SK-N-SH (cell line): ENCODE results near the gene GPD1L. TPM values are rescaled to one million over a fixed set of nuclear protein-coding genes. Genes with fewer than 3 reads are reported as not detected.

Source experiments
- CTCF ChIA-PET: fragments of 300-600, 350-600 bp; formaldehyde crosslinking; extraction: SDS; loops from one replicate; lab custom pipeline; 2021; lab: Yijun Ruan, JAX
- POLR2A ChIA-PET: fragments of 350-600 bp; sonication (Branson Sonifier 250); formaldehyde crosslinking; extraction: SDS; loops from one replicate; lab custom pipeline; 2020; ENCODE audit warnings: antibody characterized with exemption, inconsistent platforms; lab: Yijun Ruan, JAX
- DNase-seq: peaks from one replicate; pipeline ENCODE4 v3.0.0; 2012
- H2AFZ ChIP-seq: fragments of 200-600 bp; sonication (generic); 2 replicates; pipeline ENCODE4 v1.8.1; 2016; ENCODE audit warnings: antibody characterized with exemption, mild to moderate bottlenecking, low read depth
- H3F3A ChIP-seq: fragments of 200-600 bp; sonication (generic); replicated peaks from 2 replicates; pipeline ENCODE3; 2016; ENCODE audit warnings: antibody characterized with exemption, mild to moderate bottlenecking; ENCODE audit not compliant: insufficient read depth
- H3K27ac ChIP-seq, 2 experiments: fragments of 200-500 bp in 1 of 2; fragments of 200-600 bp in 1 of 2; sonication (Bioruptor generic) in 1 of 2; sonication (generic), shearing (Covaris generic) in 1 of 2; 2 replicates each; pipeline versions ENCODE4 v1.5.1 to v1.6.1; 2014 to 2016; ENCODE audit warnings: low read depth in 2 of 2, inconsistent platforms in 1 of 2, low read length in 1 of 2, mild to moderate bottlenecking in 1 of 2, mixed read lengths in 1 of 2
- H3K27me3 ChIP-seq: fragments of 200-600 bp; sonication (generic), shearing (Covaris generic); 2 replicates; pipeline ENCODE4 v1.6.1; 2016; ENCODE audit warnings: mixed run types; ENCODE audit not compliant: insufficient read depth
- H3K36me3 ChIP-seq, 2 experiments: fragments of 200-500 bp in 1 of 2; fragments of 200-600 bp in 1 of 2; sonication (Bioruptor generic) in 1 of 2; sonication (generic) in 1 of 2; replicated peaks in 1 of 2; 2 replicates each; pipeline versions ENCODE3 to v1.5.1; 2014 to 2016; ENCODE audit warnings: low read length in 1 of 2, mild to moderate bottlenecking in 1 of 2; ENCODE audit not compliant: insufficient read depth in 2 of 2, control insufficient read depth in 1 of 2
- H3K4me1 ChIP-seq, 2 experiments: fragments of 200-500 bp in 1 of 2; fragments of 200-600 bp in 1 of 2; sonication (Bioruptor generic) in 1 of 2; sonication (generic), shearing (Covaris generic) in 1 of 2; 2 replicates each; pipeline versions ENCODE4 v1.5.1 to v1.6.1; 2014 to 2016; ENCODE audit warnings: low read depth in 1 of 2, low read length in 1 of 2, mixed run types in 1 of 2; ENCODE audit not compliant: insufficient read depth in 2 of 2, control insufficient read depth in 1 of 2
- H3K4me2 ChIP-seq: fragments of 200-600 bp; sonication (generic), shearing (Covaris generic); 2 replicates; pipeline ENCODE4 v1.6.1; 2017; ENCODE audit warnings: mixed run types
- H3K4me3 ChIP-seq, 2 experiments: fragments of 200-500 bp in 1 of 2; fragments of 200-600 bp in 1 of 2; sonication (Bioruptor generic) in 1 of 2; sonication (generic), shearing (Covaris generic) in 1 of 2; 2 replicates each; pipeline versions ENCODE4 v1.5.1 to v1.8.1; 2014 to 2016; ENCODE audit warnings: low read depth in 2 of 2, inconsistent platforms in 1 of 2, low read length in 1 of 2, mild to moderate bottlenecking in 1 of 2, mixed read lengths in 1 of 2, moderate library complexity in 1 of 2
- H3K79me2 ChIP-seq: fragments of 200-600 bp; sonication (generic); 2 replicates; pipeline ENCODE4 v1.8.1; 2017; ENCODE audit warnings: mild to moderate bottlenecking; ENCODE audit not compliant: insufficient read depth
- H3K9ac ChIP-seq: fragments of 200-600 bp; sonication (generic); 2 replicates; pipeline ENCODE4 v1.6.1; 2017; ENCODE audit warnings: mixed run types
- H3K9me2 ChIP-seq: fragments of 200-600 bp; sonication (generic); 2 replicates; pipeline ENCODE4 v1.6.1; 2017; ENCODE audit warnings: mixed run types
- H3K9me3 ChIP-seq: fragments of 200-600 bp; sonication (generic); 2 replicates; pipeline ENCODE4 v1.6.1; 2017; ENCODE audit warnings: mixed run types, mild to moderate bottlenecking, moderate library complexity
- H4K20me1 ChIP-seq: fragments of 200-600 bp; sonication (generic); 2 replicates; pipeline ENCODE4 v1.6.1; 2017; ENCODE audit warnings: mild to moderate bottlenecking, mixed run types; ENCODE audit not compliant: insufficient read depth
- CHD2 ChIP-seq: fragments of 150-350 bp; IDR thresholded peaks from 2 replicates; pipeline ENCODE4 v1.6.1; 2018; ENCODE audit warnings: low read length; ENCODE audit not compliant: partially characterized antibody
- ELF1 ChIP-seq: IDR thresholded peaks from 2 replicates; pipeline ENCODE4 v1.4.0; 2012
- EP300 ChIP-seq, 2 experiments: IDR thresholded peaks; 2 replicates each; pipeline versions ENCODE4 v1.4.0 to v1.6.1; 2012; ENCODE audit warnings: borderline replicate concordance in 1 of 2, low read depth in 1 of 2, low read length in 1 of 2
- EZH2phosphoT487 ChIP-seq: fragments of 200-600 bp; sonication (generic); IDR thresholded peaks from 2 replicates; pipeline ENCODE4 v1.6.1; 2017; ENCODE audit warnings: low read depth, mixed run types, mild to moderate bottlenecking, antibody characterized with exemption, moderate library complexity, borderline replicate concordance
- GABPA ChIP-seq: IDR thresholded peaks from 2 replicates; pipeline ENCODE4 v1.4.0; 2012; ENCODE audit warnings: low read depth, mild to moderate bottlenecking
- JUND ChIP-seq: IDR thresholded peaks from 2 replicates; pipeline ENCODE4 v1.4.0; 2012
- MEF2A ChIP-seq: IDR thresholded peaks from 2 replicates; pipeline ENCODE4 v1.4.0; 2012; ENCODE audit warnings: low read depth, borderline replicate concordance
- MXI1 ChIP-seq: IDR thresholded peaks from 2 replicates; pipeline ENCODE4 v1.6.1; 2012; ENCODE audit warnings: mild to moderate bottlenecking, low read depth, low read length, improper control_type of control experiment
- NFIC ChIP-seq: IDR thresholded peaks from 2 replicates; pipeline ENCODE4 v1.4.0; 2012; ENCODE audit warnings: borderline replicate concordance
- SIN3A ChIP-seq: IDR thresholded peaks from 2 replicates; pipeline ENCODE4 v1.6.1; 2012; ENCODE audit warnings: low read depth, mild to moderate bottlenecking, low read length, moderate library complexity, borderline replicate concordance
- TCF12 ChIP-seq: IDR thresholded peaks from 2 replicates; pipeline ENCODE4 v1.4.0; 2012
- WGBS: methylation state at CpG from one replicate; pipeline ENCODE4 v1.1.6; 2017; ENCODE audit warnings: low lambda C conversion rate; 5-methylcytosine and 5-hydroxymethylcytosine counted together
- polyA plus RNA-seq, 3 experiments: library from polyadenylated mRNA; depleted of rRNA; stranded (reverse); fragments of >200 nt; gene quantifications; 2 replicates each; pipeline ENCODE4 v1.2.3, GENCODE V29; 2012
- TF ChIP-seq, protein P1 (sequence below): IDR thresholded peaks from 2 replicates; pipeline ENCODE4 v1.6.1; 2012; ENCODE audit warnings: mild to moderate bottlenecking, low read depth, low read length, moderate library complexity
- TF ChIP-seq, protein P2 (sequence below): IDR thresholded peaks from 2 replicates; pipeline ENCODE4; 2012
- TF ChIP-seq, protein P3 (sequence below): IDR thresholded peaks from 2 replicates; pipeline ENCODE4 v1.4.0; 2012; ENCODE audit warnings: low read depth, borderline replicate concordance

The GPD1L gene
- polyA plus RNA-seq, 1 of the 3 experiments (the other 2 are of a cell fraction), result 6.1 TPM

DNA sequence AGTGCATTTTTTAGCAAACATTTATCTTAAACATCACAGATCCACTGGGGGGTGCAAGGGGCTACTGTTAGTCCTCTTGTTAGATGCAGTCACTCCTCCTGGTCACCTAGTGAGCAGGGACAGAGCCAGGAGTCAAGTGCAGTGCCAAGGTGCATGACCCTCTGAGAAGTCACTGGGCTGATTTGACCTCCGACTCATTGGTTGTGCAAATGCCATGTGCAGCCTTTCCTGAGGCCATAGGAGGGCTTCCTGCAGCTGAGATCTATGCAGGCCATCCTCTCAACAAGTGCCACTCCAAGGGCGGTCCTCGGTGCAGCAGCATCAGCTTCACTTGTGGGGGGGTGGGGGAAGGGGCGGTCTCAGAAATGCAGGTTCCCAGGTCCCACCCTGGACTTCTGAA is 60.2 kb downstream of the GPD1L start:
- no peak overlapping the region for H3K9ac ChIP-seq
- WGBS, result 96% methylated on average over 3 of the region's 4 CpGs
- no peaks in the 10 kb centered on the region for H3F3A ChIP-seq
- no peak overlapping the region for H2AFZ ChIP-seq
- H3K36me3 ChIP-seq, result peaks cover 0 to 4% of the 10 kb centered on the region in 2 experiments
- no peak overlapping the region for H3K4me2 ChIP-seq
- peaks cover 8% of the 10 kb centered on the region; the same call in 1 of the 2 replicates for H3K9me3 ChIP-seq
- no peak overlapping the region for H3K4me3 ChIP-seq
- H3K27ac ChIP-seq, result no peak overlapping the region
- H3K4me1 ChIP-seq, result no peaks in the 10 kb centered on the region; a peak in 1 of 4 replicates
- H3K27me3 ChIP-seq, result no peaks in the 10 kb centered on the region
- TF ChIP-seq, protein P1, sequence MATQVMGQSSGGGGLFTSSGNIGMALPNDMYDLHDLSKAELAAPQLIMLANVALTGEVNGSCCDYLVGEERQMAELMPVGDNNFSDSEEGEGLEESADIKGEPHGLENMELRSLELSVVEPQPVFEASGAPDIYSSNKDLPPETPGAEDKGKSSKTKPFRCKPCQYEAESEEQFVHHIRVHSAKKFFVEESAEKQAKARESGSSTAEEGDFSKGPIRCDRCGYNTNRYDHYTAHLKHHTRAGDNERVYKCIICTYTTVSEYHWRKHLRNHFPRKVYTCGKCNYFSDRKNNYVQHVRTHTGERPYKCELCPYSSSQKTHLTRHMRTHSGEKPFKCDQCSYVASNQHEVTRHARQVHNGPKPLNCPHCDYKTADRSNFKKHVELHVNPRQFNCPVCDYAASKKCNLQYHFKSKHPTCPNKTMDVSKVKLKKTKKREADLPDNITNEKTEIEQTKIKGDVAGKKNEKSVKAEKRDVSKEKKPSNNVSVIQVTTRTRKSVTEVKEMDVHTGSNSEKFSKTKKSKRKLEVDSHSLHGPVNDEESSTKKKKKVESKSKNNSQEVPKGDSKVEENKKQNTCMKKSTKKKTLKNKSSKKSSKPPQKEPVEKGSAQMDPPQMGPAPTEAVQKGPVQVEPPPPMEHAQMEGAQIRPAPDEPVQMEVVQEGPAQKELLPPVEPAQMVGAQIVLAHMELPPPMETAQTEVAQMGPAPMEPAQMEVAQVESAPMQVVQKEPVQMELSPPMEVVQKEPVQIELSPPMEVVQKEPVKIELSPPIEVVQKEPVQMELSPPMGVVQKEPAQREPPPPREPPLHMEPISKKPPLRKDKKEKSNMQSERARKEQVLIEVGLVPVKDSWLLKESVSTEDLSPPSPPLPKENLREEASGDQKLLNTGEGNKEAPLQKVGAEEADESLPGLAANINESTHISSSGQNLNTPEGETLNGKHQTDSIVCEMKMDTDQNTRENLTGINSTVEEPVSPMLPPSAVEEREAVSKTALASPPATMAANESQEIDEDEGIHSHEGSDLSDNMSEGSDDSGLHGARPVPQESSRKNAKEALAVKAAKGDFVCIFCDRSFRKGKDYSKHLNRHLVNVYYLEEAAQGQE, result no peak
- TF ChIP-seq NFIC (no peak), EP300 (IDR thresholded peaks at IDR 0.05; ENCODE audit: borderline replicate concordance in 1 of 2, low read depth in 1 of 2, low read length in 1 of 2) (no peak), GABPA (no peak)
- TF ChIP-seq, protein P2, sequence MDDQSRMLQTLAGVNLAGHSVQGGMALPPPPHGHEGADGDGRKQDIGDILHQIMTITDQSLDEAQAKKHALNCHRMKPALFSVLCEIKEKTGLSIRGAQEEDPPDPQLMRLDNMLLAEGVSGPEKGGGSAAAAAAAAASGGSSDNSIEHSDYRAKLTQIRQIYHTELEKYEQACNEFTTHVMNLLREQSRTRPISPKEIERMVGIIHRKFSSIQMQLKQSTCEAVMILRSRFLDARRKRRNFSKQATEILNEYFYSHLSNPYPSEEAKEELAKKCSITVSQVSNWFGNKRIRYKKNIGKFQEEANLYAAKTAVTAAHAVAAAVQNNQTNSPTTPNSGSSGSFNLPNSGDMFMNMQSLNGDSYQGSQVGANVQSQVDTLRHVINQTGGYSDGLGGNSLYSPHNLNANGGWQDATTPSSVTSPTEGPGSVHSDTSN, result no peak
- H4K20me1 ChIP-seq, result no peaks in the 10 kb centered on the region
- H3K79me2 ChIP-seq, result no peaks in the 10 kb centered on the region
- CTCF ChIA-PET, result no interaction called here
- DNase-seq, result no peak
- POLR2A ChIA-PET, result no interaction called here
- no peaks in the 10 kb centered on the region for H3K9me2 ChIP-seq

DNA sequence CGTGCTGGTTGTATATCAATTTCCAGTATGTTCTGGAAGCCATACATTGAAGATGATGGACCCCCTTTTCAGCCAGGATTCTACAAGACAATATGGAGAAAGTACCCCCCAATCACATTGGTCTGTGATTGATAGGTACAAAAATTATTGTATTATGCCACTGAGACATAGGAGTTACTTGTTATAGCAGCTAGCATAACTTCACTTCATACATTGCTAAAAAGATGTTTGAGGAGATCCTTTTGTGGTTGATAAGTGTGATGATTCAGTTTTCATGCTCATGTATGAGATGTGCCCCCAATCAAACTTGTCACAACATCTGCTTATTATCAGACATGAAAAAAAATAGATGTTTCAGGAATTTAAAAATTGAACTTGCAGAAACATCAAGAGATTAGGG is 66.0 kb downstream of the GPD1L start:
- CTCF ChIA-PET, result interaction anchor here (0.9 kb wide), 1 partner anchor 12 kb away, joined by 4 read pairs; no protein-coding TSS in a partner anchor

More for the DNA sequence above, 66.0 kb downstream of the GPD1L start:
- no peak for TF ChIP-seq MEF2A
- TF ChIP-seq, protein P3, sequence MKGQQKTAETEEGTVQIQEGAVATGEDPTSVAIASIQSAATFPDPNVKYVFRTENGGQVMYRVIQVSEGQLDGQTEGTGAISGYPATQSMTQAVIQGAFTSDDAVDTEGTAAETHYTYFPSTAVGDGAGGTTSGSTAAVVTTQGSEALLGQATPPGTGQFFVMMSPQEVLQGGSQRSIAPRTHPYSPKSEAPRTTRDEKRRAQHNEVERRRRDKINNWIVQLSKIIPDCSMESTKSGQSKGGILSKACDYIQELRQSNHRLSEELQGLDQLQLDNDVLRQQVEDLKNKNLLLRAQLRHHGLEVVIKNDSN, result no peak
- no peak for TF ChIP-seq JUND
- no peak for TF ChIP-seq MXI1
- no peak for TF ChIP-seq CHD2
- TF ChIP-seq TCF12, result no peak
- TF ChIP-seq SIN3A, result no peak
- no peak for TF ChIP-seq ELF1
- no peak for TF ChIP-seq EZH2phosphoT487
- Histone ChIP-seq H3K4me1 (no peaks in the 10 kb centered on the region), H3K9me2 (no peaks in the 10 kb centered on the region), H3K27me3 (no peaks in the 10 kb centered on the region), H3F3A (no peaks in the 10 kb centered on the region), H3K27ac (no peak overlapping the region), H3K36me3 (no peaks in the 10 kb centered on the region), H3K4me2 (no peak overlapping the region), H4K20me1 (no peaks in the 10 kb centered on the region), H3K4me3 (no peak overlapping the region), H3K79me2 (no peaks in the 10 kb centered on the region), H3K9me3 (peaks cover 14% of the 10 kb centered on the region; the same call in 1 of the 2 replicates), H3K9ac (no peak overlapping the region), H2AFZ (no peak overlapping the region)
- no peak for DNase-seq
- WGBS, result 95% methylated on average over 1 of the region's 1 CpG
- POLR2A ChIA-PET, result no interaction called here
